HepG2 (cell line): ENCODE measurements around the gene TUBA4B. TPM values are rescaled to one million over a fixed set of nuclear protein-coding genes. Genes with fewer than 3 reads are reported as not detected.

Experiments
- KIAA2018 ChIP-seq: sonication (generic); formaldehyde crosslinking; IDR thresholded peaks from 2 replicates; pipeline ENCODE4 v1.5.0; 2020; ENCODE audit warnings: mild to moderate bottlenecking, missing genetic modification reagents, borderline replicate concordance
- MTF2 ChIP-seq: sonication (generic); formaldehyde crosslinking; IDR thresholded peaks from 2 replicates; pipeline ENCODE4 v1.5.0; 2020; ENCODE audit warnings: missing genetic modification reagents, borderline replicate concordance
- TRAFD1 ChIP-seq: sonication (generic); formaldehyde crosslinking; IDR thresholded peaks from 2 replicates; pipeline ENCODE4 v1.5.1; 2020; ENCODE audit warnings: missing genetic modification reagents, mild to moderate bottlenecking, borderline replicate concordance
- XBP1 ChIP-seq: sonication (generic); formaldehyde crosslinking; IDR thresholded peaks from 2 replicates; pipeline ENCODE4 v1.5.0; 2020; ENCODE audit warnings: missing genetic modification reagents
- ZFP91 ChIP-seq: sonication (generic); formaldehyde crosslinking; IDR thresholded peaks from 2 replicates; pipeline ENCODE4 v1.9.0; 2022; ENCODE audit warnings: missing genetic modification reagents, mild to moderate bottlenecking, borderline replicate concordance
- ZIK1 ChIP-seq: sonication (generic); formaldehyde crosslinking; IDR thresholded peaks from 2 replicates; pipeline ENCODE4 v1.5.0; 2020; ENCODE audit warnings: mild to moderate bottlenecking, low read depth, missing genetic modification reagents, borderline replicate concordance
- ZNF274 ChIP-seq: sonication (generic); formaldehyde crosslinking; IDR thresholded peaks from 2 replicates; pipeline ENCODE4 v1.5.1; 2020; ENCODE audit warnings: mild to moderate bottlenecking, missing genetic modification reagents
- ZSCAN31 ChIP-seq: sonication (generic); formaldehyde crosslinking; IDR thresholded peaks from 2 replicates; pipeline ENCODE4 v1.5.0; 2020; ENCODE audit warnings: low read depth, mild to moderate bottlenecking, missing genetic modification reagents
- polyA plus RNA-seq, 8 experiments: library from polyadenylated mRNA; depleted of rRNA in 3 of 8; stranded (reverse) in 7 of 8; unstranded in 1 of 8; fragments of >200 nt; fragmentation: Illumina TruSeq in 4 of 8; extraction: Trizol in 4 of 8; gene quantifications; 2 replicates each; pipeline versions ENCODE4 v1.2.1 to v1.2.3, GENCODE V29; 2011 to 2016; ENCODE audit warnings: low read depth in 4 of 8, missing spikeins in 1 of 8, mixed read lengths in 1 of 8; ENCODE audit not compliant: insufficient read depth in 1 of 8
- total RNA-seq, 5 experiments: library from RNA; depleted of rRNA; stranded (reverse); fragments of >200 nt; fragmentation: Illumina TruSeq; extraction: Trizol; gene quantifications; 2 replicates each; pipeline ENCODE4 v1.2.3, GENCODE V29; 2016; ENCODE audit warnings: low read depth in 1 of 5
- TF ChIP-seq, protein P1 (sequence below): sonication (generic); formaldehyde crosslinking; IDR thresholded peaks from 2 replicates; pipeline ENCODE4 v1.5.1; 2020; ENCODE audit warnings: mild to moderate bottlenecking, moderate library complexity, missing genetic modification reagents

The TUBA4B gene
- total and polyA plus RNA-seq, 2 of the 13 experiments (the other 11 are each of a cell fraction or from before 2014, with no cell fraction given), result 0.18 to 0.22 TPM

GRCh38 chr2:219229305-219230058 is 23.6 kb upstream of the TUBA4B start, which contains the start of the genes ANKZF1 and ATG9A (continued):
- TF ChIP-seq KIAA2018 (CRISPR knock-in tag), result peak; percentile 93; the same call in 1 of the 2 replicates
- peak; percentile 94 for TF ChIP-seq ZSCAN31 (CRISPR knock-in tag)
- no peak for TF ChIP-seq MTF2 (CRISPR knock-in tag)
- TF ChIP-seq, protein P1, sequence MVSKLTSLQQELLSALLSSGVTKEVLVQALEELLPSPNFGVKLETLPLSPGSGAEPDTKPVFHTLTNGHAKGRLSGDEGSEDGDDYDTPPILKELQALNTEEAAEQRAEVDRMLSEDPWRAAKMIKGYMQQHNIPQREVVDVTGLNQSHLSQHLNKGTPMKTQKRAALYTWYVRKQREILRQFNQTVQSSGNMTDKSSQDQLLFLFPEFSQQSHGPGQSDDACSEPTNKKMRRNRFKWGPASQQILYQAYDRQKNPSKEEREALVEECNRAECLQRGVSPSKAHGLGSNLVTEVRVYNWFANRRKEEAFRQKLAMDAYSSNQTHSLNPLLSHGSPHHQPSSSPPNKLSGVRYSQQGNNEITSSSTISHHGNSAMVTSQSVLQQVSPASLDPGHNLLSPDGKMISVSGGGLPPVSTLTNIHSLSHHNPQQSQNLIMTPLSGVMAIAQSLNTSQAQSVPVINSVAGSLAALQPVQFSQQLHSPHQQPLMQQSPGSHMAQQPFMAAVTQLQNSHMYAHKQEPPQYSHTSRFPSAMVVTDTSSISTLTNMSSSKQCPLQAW (CRISPR knock-in tag), result peak; percentile 85
- TF ChIP-seq ZNF274 (CRISPR knock-in tag), result peak; percentile 67
- peak; percentile 79 for TF ChIP-seq ZFP91 (CRISPR knock-in tag)
- no peak for TF ChIP-seq XBP1 (CRISPR knock-in tag)
- TF ChIP-seq ZIK1, result peak; percentile 61
- no peak for TF ChIP-seq TRAFD1 (CRISPR knock-in tag)
